ENCODE measurements around the gene CXCR3.

DNA sequence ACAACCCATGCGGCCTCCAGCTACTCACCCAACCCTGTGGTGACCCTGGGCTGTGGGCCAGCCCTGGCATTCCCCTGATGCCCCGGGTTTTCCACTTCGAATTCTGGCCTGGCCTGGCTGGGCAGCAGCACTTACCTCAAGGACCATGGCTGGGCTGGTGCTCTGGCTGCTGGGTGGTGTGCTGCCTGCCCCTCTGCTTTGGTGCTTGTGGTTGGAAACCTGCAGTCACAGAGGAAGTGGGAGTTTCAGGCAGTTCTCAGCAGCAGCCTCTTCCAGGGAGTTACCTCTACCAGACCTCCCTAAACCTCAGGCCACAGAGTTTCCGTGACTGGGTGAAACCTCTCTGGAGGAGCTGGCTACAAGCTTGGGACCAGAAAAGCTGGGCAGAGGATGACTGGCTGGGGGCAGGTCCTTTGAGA lies at the start of gene CXCR3:
- TF ChIP-seq POLR2A (IDR thresholded peaks at IDR 0.05; ENCODE audit: extremely low read depth, insufficient read length) (no peak), CTCF (IDR thresholded peaks at IDR 0.05; ENCODE audit: low read depth, low read length) (no peak), MYC (IDR thresholded peaks at IDR 0.05; ENCODE audit: low read depth, low read length) (no peak)

Data from NB4 (cell line).